IPS-11a (cell line): ENCODE data around the gene PTTG1IP2.

Source experiments
- H3K4me3 ChIP-seq: one replicate; pipeline ENCODE4 v1.5.1; 2013; ENCODE audit warnings: low read depth, low read length, control low read depth

Gene PTTG1IP2

GRCh38 chr7:90552521-90552920 is 83.1 kb downstream of the PTTG1IP2 start:
- H3K4me3 ChIP-seq = no peak overlapping the region

GRCh38 chr7:90560730-90561129 is 91.3 kb downstream of the PTTG1IP2 start:
- no peak overlapping the region for H3K4me3 ChIP-seq
